ENCODE data around the gene BOLA1. TPM values are rescaled to one million over a fixed set of nuclear protein-coding genes. Genes with fewer than 3 reads are reported as not detected.
"Not testable (repeated sequence)": the region's sequence is repeated elsewhere in the genome, so short reads cannot be mapped to it uniquely, and the experiment has no call there.

The BOLA1 gene
- polyA plus RNA-seq, 4 donors: 19.7 to 28.1 (median 21.7) TPM

DNA sequence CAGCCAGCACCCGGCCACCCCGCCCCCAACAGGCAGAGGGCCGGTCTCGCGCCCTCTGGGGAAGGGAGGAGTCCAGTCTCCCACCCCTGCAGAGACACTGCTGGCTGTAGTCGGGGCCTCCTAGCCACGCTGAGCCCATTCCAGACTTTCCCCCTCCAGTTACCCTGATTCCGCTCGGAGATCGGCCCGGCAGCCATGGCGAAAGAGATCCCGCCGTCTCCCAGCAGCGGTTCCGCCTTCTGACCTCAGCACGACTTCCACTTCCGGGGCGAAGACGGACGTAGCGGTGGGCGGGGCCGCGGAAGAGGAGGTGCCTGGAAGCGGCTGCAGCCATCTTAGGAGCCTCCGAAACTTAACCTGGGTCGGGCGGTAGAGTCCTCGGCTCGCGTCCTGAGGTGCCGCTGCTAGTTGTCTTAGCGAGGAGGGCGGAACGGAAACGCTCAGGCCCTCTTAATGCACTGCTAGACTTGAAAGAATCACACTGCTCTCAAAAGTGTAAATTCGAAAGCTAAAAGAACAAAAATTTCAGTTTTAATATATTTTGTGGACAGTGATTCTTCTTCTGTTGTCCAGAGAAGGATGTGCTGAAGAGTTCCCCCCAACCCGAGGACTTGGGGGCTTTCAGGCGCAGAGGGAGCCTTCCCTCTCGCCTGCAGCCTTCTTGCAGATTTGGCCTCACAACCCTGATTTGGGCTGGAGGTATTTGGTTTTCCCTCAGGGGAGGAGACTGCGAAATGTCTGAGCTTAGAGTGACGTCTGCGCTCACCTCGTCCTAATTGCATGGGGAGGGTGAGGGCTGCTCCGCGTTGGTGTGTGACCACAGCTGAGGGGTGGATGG lies 28.4 kb downstream of the BOLA1 start, which contains the start of gene SF3B4:
SF3B4 (minus strand) TSS at position 241 of the 838 bp plus-strand sequence; CDS start at position 197, 44 bp downstream.
- peak; percentile 86 to 90 (median 89) for DNase-seq (ENCODE audit: low read depth in 4 of 4, low spot score in 3 of 4)

DNA sequence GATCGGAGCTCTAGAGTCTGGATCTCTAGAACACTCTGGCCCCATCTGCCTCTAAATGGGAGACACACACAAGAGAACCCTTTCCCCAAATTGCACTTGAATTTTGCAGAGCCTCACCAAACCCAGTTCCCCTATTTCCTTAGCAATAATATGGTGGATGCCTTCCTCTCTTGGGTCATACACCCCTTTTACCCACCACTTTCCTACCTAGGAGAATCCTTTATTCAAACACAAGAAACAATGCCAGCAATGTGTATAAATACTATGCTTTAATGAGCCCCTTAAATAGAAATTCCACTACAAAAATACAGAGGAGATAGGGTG lies 29.0 kb downstream of the BOLA1 start:
- DNase-seq (ENCODE audit: low read depth in 4 of 4, low spot score in 3 of 4): no peak

DNA sequence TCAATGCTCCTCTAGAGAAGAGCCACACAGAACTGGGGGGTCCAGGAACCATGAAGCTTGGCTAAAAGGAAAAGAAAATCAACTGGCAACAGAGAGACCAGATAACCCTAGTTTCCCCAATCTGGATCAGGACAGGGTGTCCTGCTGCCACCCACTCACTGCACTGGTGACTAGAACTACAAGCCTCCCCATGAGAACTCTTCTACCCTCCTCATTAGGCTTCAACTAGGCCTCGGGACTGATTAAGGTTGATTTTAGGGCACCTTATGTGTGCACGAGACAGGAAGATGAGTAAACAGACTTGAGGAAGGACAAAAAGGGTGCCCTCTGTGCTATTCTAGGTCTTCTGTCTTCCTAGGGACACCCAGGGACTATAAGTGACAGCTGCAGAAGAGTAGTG lies 30.5 kb downstream of the BOLA1 start:
- DNase-seq (ENCODE audit: low read depth in 4 of 4, low spot score in 3 of 4): no peak

DNA sequence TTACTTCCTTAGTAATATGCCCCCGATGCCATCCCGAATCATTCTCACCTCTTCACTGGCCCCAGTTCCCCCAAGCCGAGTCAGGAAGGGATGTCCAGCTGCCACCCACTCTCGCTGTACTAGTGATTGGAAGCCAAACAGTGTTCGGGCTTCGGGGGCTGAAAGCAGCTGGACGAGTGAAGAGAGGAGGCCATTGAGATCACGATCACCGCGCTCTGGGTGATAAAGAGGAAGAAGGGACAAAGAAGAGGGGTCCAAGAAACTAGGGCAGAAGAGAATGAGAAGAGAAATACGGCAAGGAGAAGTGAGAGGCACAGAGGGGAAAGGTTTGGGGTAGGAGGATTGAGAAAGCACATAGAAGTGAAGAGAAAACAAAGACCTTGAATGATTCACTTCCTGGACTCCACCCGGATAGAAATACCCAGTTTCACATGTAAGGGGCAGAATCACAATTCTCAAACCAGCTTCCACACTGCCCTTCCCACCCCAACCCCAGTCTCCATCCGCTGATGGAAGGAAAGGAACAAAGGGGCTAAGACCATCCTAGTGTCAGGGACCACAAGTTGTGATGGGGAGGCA lies 31.9 kb downstream of the BOLA1 start:
- DNase-seq (ENCODE audit: low read depth in 4 of 4, low spot score in 3 of 4): no peak

DNA sequence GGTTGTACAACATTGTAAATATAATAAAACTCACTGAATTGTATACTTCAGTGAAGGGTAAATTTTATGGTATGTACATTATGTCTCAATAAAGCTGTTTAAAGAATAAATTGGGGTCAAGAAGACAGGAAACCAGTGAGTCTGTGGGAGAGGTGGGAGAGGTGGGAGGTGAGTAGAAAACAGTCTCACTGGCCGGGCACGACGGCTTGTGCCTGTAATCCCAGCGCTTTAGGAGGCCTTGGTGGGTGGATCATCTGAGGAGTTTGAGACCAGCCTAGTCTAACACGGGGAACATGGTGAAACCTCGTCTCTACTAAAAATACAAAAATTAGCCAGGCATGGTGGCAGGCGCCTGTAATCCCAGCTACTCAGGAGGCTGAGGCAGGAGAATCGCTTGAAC lies 33.1 kb downstream of the BOLA1 start:
- DNase-seq (ENCODE audit: low read depth in 4 of 4, low spot score in 3 of 4): no peak

DNA sequence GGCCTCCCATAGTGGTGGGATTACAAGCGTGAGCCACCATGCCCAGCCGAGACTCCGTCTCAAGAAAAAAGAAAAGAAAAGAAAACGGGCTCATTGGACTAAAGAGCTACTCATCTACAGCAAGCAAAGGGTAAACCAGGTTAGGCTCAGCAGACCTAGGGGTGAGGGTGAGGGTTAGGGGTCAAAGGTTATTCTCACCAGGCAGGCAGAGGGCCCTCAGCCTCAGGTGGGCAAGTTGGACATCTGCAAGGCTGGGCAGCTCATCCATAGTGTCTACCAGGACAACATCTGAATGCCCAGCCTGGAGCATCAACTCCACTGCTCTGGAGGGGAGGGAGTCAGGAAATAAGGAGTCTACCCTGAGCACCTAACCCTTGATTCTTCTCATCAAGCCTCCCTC lies 33.8 kb downstream of the BOLA1 start:
- DNase-seq (ENCODE audit: low read depth in 4 of 4, low spot score in 3 of 4): no peak

DNA sequence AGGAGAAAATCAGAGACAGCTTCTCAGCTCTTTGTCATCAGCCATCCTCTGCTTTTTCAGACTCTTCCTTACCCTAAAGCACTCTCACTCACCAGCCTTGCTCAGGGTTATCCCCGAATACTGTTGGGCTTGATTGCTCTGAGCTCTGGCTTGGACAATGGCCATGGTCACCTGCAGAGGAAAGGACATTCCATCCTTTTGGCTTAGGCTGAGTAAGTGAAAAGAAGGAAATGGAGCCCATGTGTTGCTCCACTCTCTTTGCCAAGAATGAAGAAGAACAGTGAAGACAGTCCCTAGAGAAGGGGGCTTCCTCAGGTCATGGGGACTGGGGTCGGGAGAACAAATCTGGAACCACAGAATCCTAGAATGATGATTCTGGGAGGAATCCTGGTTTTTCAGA lies 35.0 kb downstream of the BOLA1 start:
- DNase-seq (ENCODE audit: low read depth in 4 of 4, low spot score in 3 of 4): no peak

DNA sequence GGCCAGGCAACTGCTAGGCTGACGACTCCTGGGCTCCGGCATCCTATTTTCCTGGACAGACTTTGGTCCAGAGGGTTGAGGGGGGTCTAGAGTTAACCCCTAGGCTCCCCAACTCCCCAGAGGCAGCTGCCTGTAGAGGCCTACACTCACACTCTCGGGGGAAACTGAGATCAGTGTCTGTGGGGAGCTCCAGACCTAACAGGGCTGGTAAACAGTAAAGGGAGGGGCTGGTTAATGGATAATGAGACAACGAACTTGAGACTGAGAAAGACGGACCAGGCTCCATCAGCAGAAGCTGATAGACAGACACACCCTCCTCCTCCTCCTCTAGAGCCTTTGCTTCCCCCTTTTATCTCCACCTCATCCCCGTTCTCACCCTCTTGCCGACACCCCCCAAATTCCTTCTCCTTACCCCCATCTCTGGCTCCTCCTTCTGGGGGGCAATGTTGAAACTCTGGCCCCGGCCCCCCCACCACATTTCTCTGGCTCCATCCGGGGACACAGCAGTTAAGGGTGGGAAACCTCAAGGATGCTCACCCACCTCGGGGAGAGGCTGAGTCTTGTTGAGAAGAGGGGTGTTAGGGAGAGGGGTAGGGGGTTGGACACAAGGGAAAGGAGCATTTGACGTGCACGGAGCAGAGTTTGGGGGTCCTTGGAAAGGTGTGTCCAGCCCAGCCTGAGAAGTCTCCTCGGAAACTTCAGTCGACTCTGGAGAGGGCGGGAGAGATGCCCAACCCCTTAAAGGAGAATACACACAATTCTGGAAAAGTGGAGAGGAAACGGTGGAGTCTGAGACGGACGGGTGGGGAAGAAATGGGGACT lies 37.0 kb downstream of the BOLA1 start, which contains the start of gene MTMR11:
MTMR11 (minus strand) TSS at position 710 of the 822 bp plus-strand sequence; CDS start at position 478, 232 bp downstream.
- no peak for DNase-seq (ENCODE audit: low read depth in 4 of 4, low spot score in 3 of 4)

DNA sequence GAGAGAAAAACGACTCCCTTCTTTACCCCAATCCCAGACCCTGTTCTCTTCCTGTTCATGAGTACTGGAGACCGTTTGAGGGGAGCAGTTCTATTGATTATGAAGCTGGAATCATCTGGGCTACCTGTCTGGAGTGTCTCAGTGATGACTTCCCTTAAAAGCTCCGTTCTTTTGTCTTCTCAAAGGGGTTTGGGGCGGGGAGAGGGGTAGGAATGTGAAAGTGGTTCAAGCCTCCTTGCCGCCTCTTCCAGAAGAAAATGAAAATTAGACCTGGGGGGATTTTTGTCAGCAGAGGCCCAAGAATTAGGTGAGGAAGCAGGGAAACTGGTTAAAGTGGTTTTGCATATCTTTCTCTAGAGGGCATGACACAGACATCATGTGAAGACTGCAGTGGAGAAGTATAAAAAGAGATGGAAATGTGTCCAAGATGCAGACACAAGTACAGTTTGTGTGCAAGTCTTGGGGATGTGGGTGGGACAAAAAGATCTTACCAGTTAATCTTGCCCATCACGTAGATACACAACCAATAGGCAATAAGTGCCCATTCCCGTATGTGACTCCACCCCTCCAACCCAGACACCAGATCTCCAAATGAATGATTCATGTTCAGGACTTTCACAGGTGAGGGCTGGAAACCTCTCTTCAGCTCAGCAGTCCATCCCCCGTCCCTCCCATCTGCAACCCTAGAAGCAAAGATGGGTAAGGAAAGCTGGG lies 37.8 kb downstream of the BOLA1 start:
- DNase-seq (ENCODE audit: low read depth in 4 of 4, low spot score in 3 of 4): no peak

DNA sequence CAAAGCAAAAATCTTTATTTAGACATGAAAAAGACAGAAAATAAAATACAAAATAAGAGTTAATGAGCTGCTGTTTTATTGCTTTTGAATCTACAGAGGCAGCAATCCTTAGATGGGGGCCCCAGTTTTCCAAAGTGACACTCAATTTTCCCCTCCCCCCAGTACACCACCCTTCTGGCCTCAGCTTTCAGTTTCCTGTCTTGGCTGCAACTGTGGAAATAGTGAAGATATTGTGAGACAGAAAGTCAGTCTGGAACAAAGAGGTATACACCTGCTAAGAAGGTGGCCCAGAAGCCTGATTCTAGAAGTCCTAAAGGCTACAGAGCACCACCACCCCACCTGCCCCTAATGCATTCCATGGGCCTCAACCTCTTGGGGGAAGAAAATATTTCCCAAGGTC lies 38.4 kb downstream of the BOLA1 start:
- no peak for DNase-seq (ENCODE audit: low read depth in 4 of 4, low spot score in 3 of 4)

DNA sequence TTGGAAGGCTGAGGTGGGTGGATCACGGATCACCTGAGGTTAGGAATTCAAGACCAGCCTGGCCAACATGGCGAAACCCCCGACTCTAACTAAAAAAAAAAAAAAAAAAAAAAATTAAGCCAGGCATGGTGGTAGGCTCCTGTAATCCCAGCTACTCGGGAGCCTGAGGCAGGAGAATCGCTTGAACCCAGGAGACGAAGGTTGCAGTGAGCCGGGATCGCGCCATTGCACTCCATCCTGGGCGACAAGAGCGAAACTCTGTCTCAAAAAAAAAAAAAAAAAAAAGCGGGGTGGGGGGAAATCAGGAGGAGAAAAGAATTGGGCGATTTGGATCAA lies 39.3 kb downstream of the BOLA1 start:
- DNase-seq (ENCODE audit: low read depth in 4 of 4, low spot score in 3 of 4): not testable (repeated sequence)

DNA sequence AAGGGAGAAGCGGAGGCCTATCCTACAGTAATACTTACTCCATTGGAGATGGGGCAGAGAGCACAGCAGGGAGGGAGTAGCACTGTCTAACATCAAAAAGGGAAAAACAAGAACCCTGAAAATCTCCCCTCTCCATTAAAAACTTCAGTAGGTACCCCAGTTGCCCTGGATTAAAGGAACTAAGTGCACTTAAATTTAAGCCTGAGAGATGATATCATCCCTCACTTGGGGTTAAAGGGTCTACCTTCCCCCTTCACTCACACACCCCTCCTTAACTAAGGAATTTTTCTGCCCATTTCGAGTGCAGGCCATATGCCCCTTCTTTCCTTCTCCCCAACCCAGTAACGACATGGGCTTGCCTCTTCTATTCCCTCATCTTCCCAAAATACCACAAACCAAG lies 41.1 kb downstream of the BOLA1 start:
- no peak for DNase-seq (ENCODE audit: low read depth in 4 of 4, low spot score in 3 of 4)

DNA sequence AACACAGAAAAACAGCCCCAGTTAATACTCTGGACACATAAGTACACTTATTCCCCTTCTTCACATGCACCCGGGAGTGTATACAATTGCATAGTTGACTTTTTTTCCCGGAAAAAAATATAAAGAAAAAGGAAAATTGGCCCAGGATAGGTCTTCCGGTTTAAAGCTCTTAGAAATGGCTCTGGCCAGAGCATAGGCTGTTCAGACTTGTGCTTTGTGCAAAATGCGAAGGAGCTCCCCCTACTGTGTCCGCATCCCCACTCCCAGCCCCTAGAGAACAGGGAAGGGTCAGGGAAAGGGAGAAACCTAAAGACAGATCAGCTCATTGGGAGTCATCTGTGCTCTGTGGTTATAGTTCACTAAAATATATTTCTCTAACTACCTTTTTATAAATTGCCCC lies 42.8 kb downstream of the BOLA1 start:
- DNase-seq (ENCODE audit: low read depth in 4 of 4, low spot score in 3 of 4): no peak

DNA sequence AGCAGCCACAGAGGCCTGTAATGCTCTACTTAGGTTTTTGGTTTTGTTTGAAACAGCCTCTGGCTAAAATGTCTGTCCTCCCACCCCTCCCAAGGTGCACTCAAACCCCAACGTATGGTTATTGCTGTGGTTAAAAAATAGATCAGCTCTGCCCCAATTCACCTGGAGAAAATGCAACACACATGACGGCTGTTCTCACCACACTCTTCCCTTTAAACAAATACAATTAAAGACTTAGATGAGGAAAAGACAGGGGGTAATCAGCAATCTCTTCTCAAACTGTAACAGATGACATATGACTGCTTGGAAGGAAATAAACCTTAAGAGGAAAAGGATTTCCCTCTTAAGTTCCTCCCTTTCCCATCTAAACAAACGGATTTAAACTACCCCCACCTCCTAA lies 43.5 kb downstream of the BOLA1 start:
- no peak for DNase-seq (ENCODE audit: low read depth in 4 of 4, low spot score in 3 of 4)

DNA sequence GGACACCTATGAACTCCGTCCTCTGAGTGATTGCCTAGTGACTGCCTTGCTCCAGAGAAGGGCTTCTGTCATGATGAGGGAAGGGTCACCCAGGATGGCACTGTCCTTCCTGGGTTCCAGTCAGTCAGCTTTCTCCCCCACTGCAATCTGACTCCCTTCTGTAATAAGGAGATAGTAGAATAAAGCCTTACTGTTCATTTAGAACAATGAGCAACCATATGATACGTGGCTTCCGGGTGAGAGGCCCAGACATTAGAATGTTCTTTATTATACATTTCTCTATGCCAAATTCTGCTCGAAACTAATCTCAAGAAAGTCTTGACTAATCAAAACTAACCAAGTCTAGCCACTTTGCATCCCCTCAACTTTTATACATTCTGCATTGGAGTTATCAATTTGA lies 45.8 kb downstream of the BOLA1 start:
- no peak for DNase-seq (ENCODE audit: low read depth in 4 of 4, low spot score in 3 of 4)

DNA sequence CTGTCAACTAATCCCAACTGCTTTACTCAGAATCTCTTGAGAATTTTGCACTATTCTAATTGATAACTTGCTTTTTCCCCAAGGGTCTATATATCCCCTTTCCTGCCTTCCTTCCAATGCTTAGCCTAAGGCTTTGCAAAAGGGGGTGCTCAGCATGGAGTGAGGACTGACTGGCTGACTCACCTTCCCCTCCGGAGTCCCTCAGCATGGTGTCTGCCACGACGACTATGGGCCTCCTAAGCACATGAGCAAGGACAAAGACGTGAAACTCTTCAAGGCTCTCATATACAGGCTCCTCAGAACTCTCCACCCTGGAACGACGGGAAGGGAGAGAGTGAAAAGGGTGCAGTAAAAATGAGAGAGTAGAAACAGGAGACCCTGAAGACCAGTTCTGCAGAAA lies 50.5 kb downstream of the BOLA1 start:
- DNase-seq (ENCODE audit: low read depth in 4 of 4, low spot score in 3 of 4): no peak

Other genes with a start within 250 kb of the BOLA1 start
- gene FCGR1A, start 116.9 kb upstream of the BOLA1 start, polyA plus RNA-seq (ENCODE audit: insufficient read length in 4 of 4): 1 to 10 TPM; 1.0 to 3.1 (median 2.2) TPM
- 1 to 10 TPM; 6.7 to 8.8 (median 8.1) TPM for gene SV2A, start 18.3 kb downstream of the BOLA1 start, polyA plus RNA-seq (ENCODE audit: insufficient read length in 4 of 4)
- gene SF3B4, start 28.2 kb downstream of the BOLA1 start, polyA plus RNA-seq (ENCODE audit: insufficient read length in 4 of 4): 10 to 100 TPM; 79.1 to 96.8 (median 88.4) TPM
- gene MTMR11, start 37.3 kb downstream of the BOLA1 start, polyA plus RNA-seq (ENCODE audit: insufficient read length in 4 of 4): 10 to 100 TPM; 28.8 to 31.9 (median 30.7) TPM
- 10 to 100 TPM; 18.9 to 22.0 (median 19.5) TPM for gene OTUD7B, start 111.2 kb downstream of the BOLA1 start, polyA plus RNA-seq (ENCODE audit: insufficient read length in 4 of 4)
- gene VPS45, start 168.2 kb downstream of the BOLA1 start, polyA plus RNA-seq (ENCODE audit: insufficient read length in 4 of 4): 10 to 100 TPM; 65.1 to 80.6 (median 77.3) TPM